ENCODE measurements around the gene CTF1. TPM values are rescaled to one million over a fixed set of nuclear protein-coding genes. Genes with fewer than 3 reads are reported as not detected.

CTF1 gene
- total RNA-seq, 4 donors from 2014 or later: 0.80 to 3.0 (median 2.5) TPM; not detected in 1

- intact Hi-C loops (cut with DNase I; ENCODE audit: low total_unique reads): no loop called here
These were observed 6.6 kb downstream of the CTF1 start for GRCh38 chr16:30903002-30903401.

GRCh38 chr16:30903596-30903995 is 7.2 kb downstream of the CTF1 start:
- intact Hi-C loops (cut with DNase I; ENCODE audit: low total_unique reads): no loop called here
- 63 to 65% methylated on average over 4 of the region's 4 CpGs for WGBS, 2 donors
- DNase-seq (ENCODE audit: low spot score in 2 of 2): no peak
- no peak for TF ChIP-seq CTCF (IDR thresholded peaks at IDR 0.05)
- no peak for TF ChIP-seq POLR2A (IDR thresholded peaks at IDR 0.05)
- no peak overlapping the region for H3K4me3 ChIP-seq (ENCODE audit: low read depth, poor library complexity, severe bottlenecking)

More at GRCh38 chr16:30903002-30903401, 6.6 kb downstream of the CTF1 start:
- WGBS, 2 donors: 69 to 85% methylated on average over 4 of the region's 4 CpGs
- TF ChIP-seq CTCF (IDR thresholded peaks at IDR 0.05) (no peak), POLR2A (IDR thresholded peaks at IDR 0.05) (no peak)
- DNase-seq (ENCODE audit: low spot score in 2 of 2): no peak
- no peak overlapping the region for H3K4me3 ChIP-seq (ENCODE audit: low read depth, poor library complexity, severe bottlenecking)

GRCh38 chr16:30904114-30904780 is 7.8 kb downstream of the CTF1 start:
- DNase-seq (ENCODE audit: low spot score in 2 of 2): no peak
- intact Hi-C loops (cut with DNase I; ENCODE audit: low total_unique reads): no loop called here
- no peak overlapping the region for H3K4me3 ChIP-seq (ENCODE audit: low read depth, poor library complexity, severe bottlenecking)
- 88 to 93% methylated on average over 19 of the region's 19 CpGs for WGBS, 2 donors
- no peak for TF ChIP-seq CTCF (IDR thresholded peaks at IDR 0.05)
- no peak for TF ChIP-seq POLR2A (IDR thresholded peaks at IDR 0.05)

GRCh38 chr16:30907064-30907463 is 10.7 kb downstream of the CTF1 start:
- TF ChIP-seq CTCF (IDR thresholded peaks at IDR 0.05) (no peak), POLR2A (IDR thresholded peaks at IDR 0.05) (no peak)
- intact Hi-C loops (cut with DNase I; ENCODE audit: low total_unique reads): no loop called here
- DNase-seq (ENCODE audit: low spot score in 2 of 2): no peak
- H3K4me3 ChIP-seq (ENCODE audit: low read depth, poor library complexity, severe bottlenecking): no peak overlapping the region
- 83 to 88% methylated on average over 4 of the region's 4 CpGs for WGBS, 2 donors

GRCh38 chr16:30910427-30911029 is 14.1 kb downstream of the CTF1 start:
- intact Hi-C loops (cut with DNase I; ENCODE audit: low total_unique reads): no loop called here
- no peak for TF ChIP-seq CTCF (IDR thresholded peaks at IDR 0.05)
- DNase-seq (ENCODE audit: low spot score in 2 of 2): peak in 1 of 2 donors; percentile 90
- WGBS, 2 donors: 32 to 39% methylated on average over 15 to 18 of the region's 18 CpGs
- H3K4me3 ChIP-seq (ENCODE audit: low read depth, poor library complexity, severe bottlenecking): no peak overlapping the region

Measured in lower leg skin (tissue), 4 donors.